Mucosa of descending colon (tissue), 3 donors: ENCODE measurements around the gene GDPGP1. TPM values are rescaled to one million over a fixed set of nuclear protein-coding genes. Genes with fewer than 3 reads are reported as not detected.

Source experiments
- ATAC-seq: fragments of 200-7000 bp; cut with Tn5 transposase; one replicate; pipeline ENCODE4 v1.9.1; 2020; ENCODE audit warnings: mild to moderate bottlenecking, moderate library complexity
- DNase-seq, 3 donors: peaks; one replicate each; pipeline ENCODE4 v3.0.0-alpha.2; 2020
- H3K36me3 ChIP-seq: fragments of 200-600 bp; one replicate; pipeline ENCODE4 v1.8.0; 2021; ENCODE audit warnings: low read depth, mild to moderate bottlenecking
- H3K4me1 ChIP-seq: fragments of 200-600 bp; one replicate; pipeline ENCODE4 v1.8.0; 2021; ENCODE audit warnings: low read depth, mild to moderate bottlenecking
- H3K4me3 ChIP-seq: fragments of 200-600 bp; one replicate; pipeline ENCODE4 v1.8.0; 2021; ENCODE audit warnings: mild to moderate bottlenecking
- H3K9me3 ChIP-seq: fragments of 200-600 bp; one replicate; pipeline ENCODE4 v1.8.0; 2021; ENCODE audit warnings: mild to moderate bottlenecking
- intact Hi-C, 2 donors: fragments of 100-400 bp; cut with DNase I in 1 of 2; cut with micrococcal nuclease in 1 of 2; formaldehyde crosslinking; loops; one replicate each; pipeline versions ENCODE4 v1.11.0 to v1.11.1; 2022; cut with DNase I, micrococcal nuclease
- total RNA-seq, 3 donors: library from RNA; stranded (reverse); fragmentation: NEBNext Ultra II Directional in 2 of 3; extraction: Animal tissue kit (Norgen Biotek cat#: 25700) in 2 of 3; gene quantifications; one replicate each; pipeline versions ENCODE4 v1.2.1 to v1.2.4, GENCODE V29; 2021 to 2023
- TF ChIP-seq, protein P1 (sequence below): fragments of 200-600 bp; IDR thresholded peaks from one replicate; pipeline ENCODE4 v1.8.0; 2022; ENCODE audit warnings: antibody characterized with exemption, mild to moderate bottlenecking
- donor health status: DM: no; HTN: no; CAD: no; lungs with moderate emphysema.
- donor health status: DM: no; HTN: no; CAD: no.
- donor health status: DM: no; HTN: yes; CAD: no.

Gene GDPGP1
- total RNA-seq, 3 donors from 2014 or later, result 18.2 to 25.5 (median 19.3) TPM

DNA sequence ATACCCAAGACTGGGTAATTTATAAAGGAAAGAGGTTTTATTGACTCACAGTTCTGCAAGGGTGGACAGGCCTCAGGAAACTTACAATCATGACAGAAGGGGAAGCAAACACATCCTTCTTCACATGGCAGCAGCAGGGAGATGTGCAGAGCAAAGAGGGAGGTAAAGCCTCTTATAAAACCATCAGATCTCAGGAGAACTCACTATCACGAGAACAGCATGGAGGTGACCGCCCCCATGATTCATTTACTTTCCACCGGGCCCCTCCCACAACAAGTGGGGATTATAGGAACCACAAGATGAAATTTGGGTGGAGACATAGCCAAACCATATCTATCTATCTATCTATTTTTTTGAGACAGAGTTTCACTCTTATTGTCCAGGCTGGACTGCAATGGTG, 5.4 kb downstream of the GDPGP1 start:
- DNase-seq, result no peak
- Histone ChIP-seq H3K4me1 (no peaks in the 10 kb centered on the region), H3K4me3 (no peak overlapping the region), H3K36me3 (no peaks in the 10 kb centered on the region), H3K9me3 (no peaks in the 10 kb centered on the region)
- intact Hi-C loops, result no loop called here
- no peak for ATAC-seq
- TF ChIP-seq, protein P1, sequence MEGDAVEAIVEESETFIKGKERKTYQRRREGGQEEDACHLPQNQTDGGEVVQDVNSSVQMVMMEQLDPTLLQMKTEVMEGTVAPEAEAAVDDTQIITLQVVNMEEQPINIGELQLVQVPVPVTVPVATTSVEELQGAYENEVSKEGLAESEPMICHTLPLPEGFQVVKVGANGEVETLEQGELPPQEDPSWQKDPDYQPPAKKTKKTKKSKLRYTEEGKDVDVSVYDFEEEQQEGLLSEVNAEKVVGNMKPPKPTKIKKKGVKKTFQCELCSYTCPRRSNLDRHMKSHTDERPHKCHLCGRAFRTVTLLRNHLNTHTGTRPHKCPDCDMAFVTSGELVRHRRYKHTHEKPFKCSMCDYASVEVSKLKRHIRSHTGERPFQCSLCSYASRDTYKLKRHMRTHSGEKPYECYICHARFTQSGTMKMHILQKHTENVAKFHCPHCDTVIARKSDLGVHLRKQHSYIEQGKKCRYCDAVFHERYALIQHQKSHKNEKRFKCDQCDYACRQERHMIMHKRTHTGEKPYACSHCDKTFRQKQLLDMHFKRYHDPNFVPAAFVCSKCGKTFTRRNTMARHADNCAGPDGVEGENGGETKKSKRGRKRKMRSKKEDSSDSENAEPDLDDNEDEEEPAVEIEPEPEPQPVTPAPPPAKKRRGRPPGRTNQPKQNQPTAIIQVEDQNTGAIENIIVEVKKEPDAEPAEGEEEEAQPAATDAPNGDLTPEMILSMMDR, result no peak

DNA sequence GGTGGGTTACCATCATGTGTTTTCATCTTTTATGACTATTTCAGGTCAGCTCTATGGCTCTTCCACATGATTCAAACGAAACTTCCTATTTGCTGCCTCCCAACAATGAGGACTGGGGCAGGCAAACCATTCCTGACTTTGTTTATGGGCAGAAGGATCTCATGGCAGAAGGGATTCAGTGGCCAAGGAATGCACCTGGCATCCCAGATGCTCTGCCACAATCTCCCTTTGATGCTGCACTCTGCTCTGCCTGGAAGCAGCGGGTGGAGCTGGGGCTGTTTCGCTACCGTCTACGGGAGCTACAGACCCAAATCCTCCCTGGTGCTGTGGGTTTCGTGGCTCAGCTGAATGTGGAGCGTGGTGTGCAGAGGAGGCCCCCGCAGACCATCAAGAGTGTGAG, 6.8 kb downstream of the GDPGP1 start:
- intact Hi-C loops, result no loop called here
- no peak for DNase-seq
- Histone ChIP-seq H3K36me3 (no peaks in the 10 kb centered on the region), H3K9me3 (no peaks in the 10 kb centered on the region), H3K4me1 (no peaks in the 10 kb centered on the region), H3K4me3 (no peak overlapping the region)
- TF ChIP-seq, protein P1, result no peak
- no peak for ATAC-seq

DNA sequence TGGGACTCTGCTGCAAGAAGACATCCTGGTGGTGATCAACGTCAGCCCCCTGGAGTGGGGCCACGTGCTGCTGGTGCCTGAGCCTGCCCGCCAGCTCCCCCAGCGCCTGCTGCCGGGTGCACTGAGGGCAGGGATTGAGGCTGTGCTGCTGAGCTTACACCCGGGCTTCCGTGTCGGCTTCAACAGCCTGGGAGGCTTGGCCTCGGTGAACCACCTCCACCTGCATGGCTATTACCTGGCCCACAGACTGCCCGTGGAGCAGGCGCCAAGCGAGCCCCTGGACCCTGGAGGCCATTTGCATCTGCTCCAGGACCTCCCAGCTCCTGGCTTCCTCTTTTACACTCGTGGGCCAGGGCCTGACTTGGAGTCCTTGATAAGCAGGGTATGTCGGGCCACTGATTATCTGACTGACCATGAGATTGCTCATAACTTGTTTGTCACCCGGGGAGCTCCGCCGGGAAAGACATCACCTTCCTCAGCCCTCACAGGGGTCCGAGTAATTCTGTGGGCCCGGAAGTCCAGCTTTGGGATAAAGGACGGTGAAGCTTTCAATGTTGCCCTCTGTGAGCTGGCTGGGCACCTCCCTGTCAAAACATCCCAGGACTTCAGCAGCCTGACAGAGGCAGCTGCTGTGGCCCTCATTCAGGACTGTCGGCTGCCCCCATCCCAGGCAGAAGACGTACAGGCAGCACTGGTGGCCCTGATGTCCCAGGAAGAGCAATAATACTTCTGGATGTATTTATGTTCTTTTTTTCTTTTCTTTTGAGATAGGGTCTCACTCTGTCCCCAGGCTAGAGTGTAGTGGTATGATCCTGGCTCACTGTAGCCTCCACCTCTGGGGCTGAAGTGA, 7.6 kb downstream of the GDPGP1 start:
- DNase-seq (no peak), ATAC-seq (no peak)
- Histone ChIP-seq H3K9me3 (no peaks in the 10 kb centered on the region), H3K36me3 (no peaks in the 10 kb centered on the region), H3K4me1 (no peaks in the 10 kb centered on the region), H3K4me3 (no peak overlapping the region)
- TF ChIP-seq, protein P1, result no peak
- intact Hi-C loops, result no loop called here

DNA sequence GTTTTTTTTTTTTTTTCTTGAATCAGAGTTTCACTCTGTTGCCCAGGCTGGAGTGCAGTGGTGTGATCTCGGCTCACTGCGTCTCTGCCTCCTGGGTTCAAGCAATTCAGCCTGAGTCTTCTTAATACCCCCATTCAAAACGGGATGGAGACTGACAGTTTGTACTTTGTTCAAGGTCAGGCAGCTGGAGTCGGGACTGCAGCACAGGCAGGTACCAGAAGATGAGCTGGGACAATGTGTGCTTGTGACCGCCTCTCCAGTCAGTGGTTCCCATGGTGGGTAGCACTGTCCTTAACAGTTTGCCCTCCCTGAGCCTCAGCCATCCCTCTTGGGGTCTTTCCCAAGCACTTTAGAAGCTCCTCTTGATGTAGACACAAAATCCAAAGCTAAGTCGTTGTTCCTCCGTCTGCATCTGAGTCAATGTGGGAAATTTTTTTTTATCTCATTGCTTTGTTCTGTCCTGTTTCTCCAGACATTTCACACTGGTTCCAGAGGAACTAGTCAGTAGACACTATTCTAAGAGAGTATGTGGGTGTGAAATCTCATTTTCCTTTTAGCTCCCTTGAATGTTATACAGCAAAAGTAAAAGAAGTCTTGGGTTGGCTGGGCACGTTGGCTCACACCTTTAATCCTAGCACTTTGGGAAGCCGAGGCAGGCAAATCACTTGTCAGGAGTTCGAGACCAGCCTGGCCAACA, 10.1 kb downstream of the GDPGP1 start:
- no peaks in the 10 kb centered on the region for H3K36me3 ChIP-seq
- TF ChIP-seq, protein P1, result no peak
- intact Hi-C loops, result no loop called here
- no peak for DNase-seq
- no peaks in the 10 kb centered on the region for H3K9me3 ChIP-seq
- peaks cover 3% of the 10 kb centered on the region for H3K4me1 ChIP-seq
- no peak for ATAC-seq
- H3K4me3 ChIP-seq, result no peak overlapping the region

DNA sequence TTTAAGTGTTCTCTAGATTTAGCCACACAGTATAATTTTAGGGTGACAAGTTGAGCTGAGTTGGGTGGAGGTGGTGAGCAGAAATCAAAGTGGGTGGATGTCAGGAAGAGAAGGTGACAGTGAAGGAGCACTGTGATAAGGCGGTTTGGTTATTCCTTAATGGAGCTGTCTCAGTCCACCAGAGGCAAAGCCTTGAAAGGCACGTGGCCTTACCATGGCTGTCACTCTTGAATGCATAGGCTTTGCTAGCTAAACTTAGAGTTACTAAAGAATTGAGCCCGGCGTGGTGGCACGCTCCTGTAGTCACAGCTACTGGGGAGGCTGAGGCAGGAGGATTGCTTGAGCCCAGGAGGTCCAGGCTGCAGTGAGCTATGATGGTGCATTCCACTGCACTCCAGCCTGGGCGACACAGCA, 14.8 kb downstream of the GDPGP1 start:
- intact Hi-C loops, result no loop called here
- Histone ChIP-seq H3K9me3 (no peaks in the 10 kb centered on the region), H3K36me3 (no peaks in the 10 kb centered on the region), H3K4me1 (peaks cover 15% of the 10 kb centered on the region), H3K4me3 (no peak overlapping the region)
- ATAC-seq (no peak), DNase-seq (no peak)
- TF ChIP-seq, protein P1, result no peak
